ENCODE measurements around the gene DUSP12. TPM values are rescaled to one million over a fixed set of nuclear protein-coding genes. Genes with fewer than 3 reads are reported as not detected.

DUSP12 gene
- total RNA-seq, 1 experiment from 2014 or later: 31.6 TPM

GRCh38 chr1:161771973-161772372, 22.4 kb downstream of the DUSP12 start:
- Histone ChIP-seq H3K27ac (ENCODE audit: low read depth, low read length) (no peak overlapping the region), H3K9me2 (ENCODE audit: insufficient read depth) (no peaks in the 10 kb centered on the region), H3K4me2 (ENCODE audit: low read length) (no peak overlapping the region), H2AFZ (ENCODE audit: low read depth, low read length, poor library complexity, severe bottlenecking) (no peak overlapping the region), H3K9me3 (ENCODE audit: control insufficient read depth in 1 of 2, insufficient read depth in 1 of 2, low read depth in 1 of 2, low read length in 2 of 2) (no peaks in the 10 kb centered on the region), H3K4me1 (ENCODE audit: control insufficient read depth in 1 of 2, insufficient read depth in 2 of 2, low read length in 2 of 2) (peaks cover 3 to 9% of the 10 kb centered on the region in 2 experiments; a peak in 3 of 4 replicates), H3K27me3 (ENCODE audit: insufficient read depth, low read length) (no peaks in the 10 kb centered on the region), H3K36me3 (ENCODE audit: control insufficient read depth in 1 of 2, insufficient read depth in 2 of 2, low read length in 2 of 2) (no peaks in the 10 kb centered on the region), H3K79me2 (ENCODE audit: insufficient read depth, low read length) (peaks cover 86% of the 10 kb centered on the region), H3K9ac (ENCODE audit: low read length) (no peak overlapping the region), H4K20me1 (ENCODE audit: insufficient read depth) (no peaks in the 10 kb centered on the region), H3K4me3 (replicated peaks in 1 of 2; ENCODE audit: low read depth in 1 of 2, low read length in 2 of 2) (no peak overlapping the region)
- ATAC-seq (no peak), DNase-seq (ENCODE audit: low read depth, low spot score) (no peak)
- RAD21 ChIA-PET (ENCODE audit: low non-redundant PET in 1 of 2, low total read pairs in 2 of 2, uncharacterized antibody in 2 of 2, unreplicated experiment in 2 of 2): no interaction called here
- intact Hi-C loops (cut with micrococcal nuclease): no loop called here
- TF ChIP-seq EZH2 (IDR thresholded peaks at IDR 0.05) (no peak), SP1 (IDR thresholded peaks at IDR 0.05; ENCODE audit: low read depth) (no peak), YY1 (IDR thresholded peaks at IDR 0.05; ENCODE audit: extremely low read depth, insufficient replicate concordance, low read depth, low read length) (no peak), ATF3 (IDR thresholded peaks at IDR 0.05) (no peak), CBX3 (IDR thresholded peaks at IDR 0.05; ENCODE audit: low read depth) (no peak), SIN3A (IDR thresholded peaks at IDR 0.05; ENCODE audit: low read depth) (no peak), SRF (IDR thresholded peaks at IDR 0.05; ENCODE audit: low read depth) (no peak), EZH2phosphoT487 (IDR thresholded peaks at IDR 0.05; ENCODE audit: borderline replicate concordance) (no peak), ELF1 (IDR thresholded peaks at IDR 0.05; ENCODE audit: borderline replicate concordance, low read depth) (no peak), FOSL1 (IDR thresholded peaks at IDR 0.05; ENCODE audit: low read depth) (no peak), POLR2AphosphoS5 (IDR thresholded peaks at IDR 0.05; ENCODE audit: low read depth, low read length) (no peak), ZNF274 (IDR thresholded peaks at IDR 0.05; ENCODE audit: low read depth, low read length) (no peak)
- TF ChIP-seq, protein P1, sequence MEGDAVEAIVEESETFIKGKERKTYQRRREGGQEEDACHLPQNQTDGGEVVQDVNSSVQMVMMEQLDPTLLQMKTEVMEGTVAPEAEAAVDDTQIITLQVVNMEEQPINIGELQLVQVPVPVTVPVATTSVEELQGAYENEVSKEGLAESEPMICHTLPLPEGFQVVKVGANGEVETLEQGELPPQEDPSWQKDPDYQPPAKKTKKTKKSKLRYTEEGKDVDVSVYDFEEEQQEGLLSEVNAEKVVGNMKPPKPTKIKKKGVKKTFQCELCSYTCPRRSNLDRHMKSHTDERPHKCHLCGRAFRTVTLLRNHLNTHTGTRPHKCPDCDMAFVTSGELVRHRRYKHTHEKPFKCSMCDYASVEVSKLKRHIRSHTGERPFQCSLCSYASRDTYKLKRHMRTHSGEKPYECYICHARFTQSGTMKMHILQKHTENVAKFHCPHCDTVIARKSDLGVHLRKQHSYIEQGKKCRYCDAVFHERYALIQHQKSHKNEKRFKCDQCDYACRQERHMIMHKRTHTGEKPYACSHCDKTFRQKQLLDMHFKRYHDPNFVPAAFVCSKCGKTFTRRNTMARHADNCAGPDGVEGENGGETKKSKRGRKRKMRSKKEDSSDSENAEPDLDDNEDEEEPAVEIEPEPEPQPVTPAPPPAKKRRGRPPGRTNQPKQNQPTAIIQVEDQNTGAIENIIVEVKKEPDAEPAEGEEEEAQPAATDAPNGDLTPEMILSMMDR (IDR thresholded peaks at IDR 0.05 in 2 of 3, conservative IDR thresholded peaks at IDR 0.05 in 1 of 3; ENCODE audit: borderline replicate concordance in 1 of 3, insufficient read depth in 1 of 3, low read depth in 2 of 3, low read length in 2 of 3): no peak
- TF ChIP-seq, protein P2, sequence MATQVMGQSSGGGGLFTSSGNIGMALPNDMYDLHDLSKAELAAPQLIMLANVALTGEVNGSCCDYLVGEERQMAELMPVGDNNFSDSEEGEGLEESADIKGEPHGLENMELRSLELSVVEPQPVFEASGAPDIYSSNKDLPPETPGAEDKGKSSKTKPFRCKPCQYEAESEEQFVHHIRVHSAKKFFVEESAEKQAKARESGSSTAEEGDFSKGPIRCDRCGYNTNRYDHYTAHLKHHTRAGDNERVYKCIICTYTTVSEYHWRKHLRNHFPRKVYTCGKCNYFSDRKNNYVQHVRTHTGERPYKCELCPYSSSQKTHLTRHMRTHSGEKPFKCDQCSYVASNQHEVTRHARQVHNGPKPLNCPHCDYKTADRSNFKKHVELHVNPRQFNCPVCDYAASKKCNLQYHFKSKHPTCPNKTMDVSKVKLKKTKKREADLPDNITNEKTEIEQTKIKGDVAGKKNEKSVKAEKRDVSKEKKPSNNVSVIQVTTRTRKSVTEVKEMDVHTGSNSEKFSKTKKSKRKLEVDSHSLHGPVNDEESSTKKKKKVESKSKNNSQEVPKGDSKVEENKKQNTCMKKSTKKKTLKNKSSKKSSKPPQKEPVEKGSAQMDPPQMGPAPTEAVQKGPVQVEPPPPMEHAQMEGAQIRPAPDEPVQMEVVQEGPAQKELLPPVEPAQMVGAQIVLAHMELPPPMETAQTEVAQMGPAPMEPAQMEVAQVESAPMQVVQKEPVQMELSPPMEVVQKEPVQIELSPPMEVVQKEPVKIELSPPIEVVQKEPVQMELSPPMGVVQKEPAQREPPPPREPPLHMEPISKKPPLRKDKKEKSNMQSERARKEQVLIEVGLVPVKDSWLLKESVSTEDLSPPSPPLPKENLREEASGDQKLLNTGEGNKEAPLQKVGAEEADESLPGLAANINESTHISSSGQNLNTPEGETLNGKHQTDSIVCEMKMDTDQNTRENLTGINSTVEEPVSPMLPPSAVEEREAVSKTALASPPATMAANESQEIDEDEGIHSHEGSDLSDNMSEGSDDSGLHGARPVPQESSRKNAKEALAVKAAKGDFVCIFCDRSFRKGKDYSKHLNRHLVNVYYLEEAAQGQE (IDR thresholded peaks at IDR 0.05; ENCODE audit: low read depth): no peak
- TF ChIP-seq, protein P3, sequence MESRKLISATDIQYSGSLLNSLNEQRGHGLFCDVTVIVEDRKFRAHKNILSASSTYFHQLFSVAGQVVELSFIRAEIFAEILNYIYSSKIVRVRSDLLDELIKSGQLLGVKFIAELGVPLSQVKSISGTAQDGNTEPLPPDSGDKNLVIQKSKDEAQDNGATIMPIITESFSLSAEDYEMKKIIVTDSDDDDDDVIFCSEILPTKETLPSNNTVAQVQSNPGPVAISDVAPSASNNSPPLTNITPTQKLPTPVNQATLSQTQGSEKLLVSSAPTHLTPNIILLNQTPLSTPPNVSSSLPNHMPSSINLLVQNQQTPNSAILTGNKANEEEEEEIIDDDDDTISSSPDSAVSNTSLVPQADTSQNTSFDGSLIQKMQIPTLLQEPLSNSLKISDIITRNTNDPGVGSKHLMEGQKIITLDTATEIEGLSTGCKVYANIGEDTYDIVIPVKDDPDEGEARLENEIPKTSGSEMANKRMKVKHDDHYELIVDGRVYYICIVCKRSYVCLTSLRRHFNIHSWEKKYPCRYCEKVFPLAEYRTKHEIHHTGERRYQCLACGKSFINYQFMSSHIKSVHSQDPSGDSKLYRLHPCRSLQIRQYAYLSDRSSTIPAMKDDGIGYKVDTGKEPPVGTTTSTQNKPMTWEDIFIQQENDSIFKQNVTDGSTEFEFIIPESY (IDR thresholded peaks at IDR 0.05; ENCODE audit: extremely low read depth, insufficient replicate concordance, low read length): no peak
- BruUV-seq (replicated peaks): no TSS peak
- POLR2A ChIA-PET: no interaction called here
- CTCF ChIA-PET: no interaction called here

Measured in HCT116 (cell line).